ENCODE data around the gene SPATA16. TPM values are rescaled to one million over a fixed set of nuclear protein-coding genes. Genes with fewer than 3 reads are reported as not detected.

The SPATA16 gene
- total RNA-seq, 1 experiment from 2014 or later: 0.44 TPM

GRCh38 chr3:173037840-173038483 is 103.1 kb downstream of the SPATA16 start:
- Mint-ChIP-seq H3K36me3 (no peaks in the 10 kb centered on the region), H3K4me1 (peaks cover 4% of the 10 kb centered on the region; the same call in 1 of the 2 replicates), H3K9me3 (peaks cover 4% of the 10 kb centered on the region; the same call in 1 of the 2 replicates), H3K4me3 (no peak overlapping the region), H3K27me3 (ENCODE audit: low read depth) (no peaks in the 10 kb centered on the region), H3K27ac (no peak overlapping the region)
- ATAC-seq (no peak), DNase-seq (ENCODE audit: low spot score) (no peak)
- TF ChIP-seq JUN (CRISPR knock-in tag; IDR thresholded peaks at IDR 0.05): no peak
- TF ChIP-seq, protein P1, sequence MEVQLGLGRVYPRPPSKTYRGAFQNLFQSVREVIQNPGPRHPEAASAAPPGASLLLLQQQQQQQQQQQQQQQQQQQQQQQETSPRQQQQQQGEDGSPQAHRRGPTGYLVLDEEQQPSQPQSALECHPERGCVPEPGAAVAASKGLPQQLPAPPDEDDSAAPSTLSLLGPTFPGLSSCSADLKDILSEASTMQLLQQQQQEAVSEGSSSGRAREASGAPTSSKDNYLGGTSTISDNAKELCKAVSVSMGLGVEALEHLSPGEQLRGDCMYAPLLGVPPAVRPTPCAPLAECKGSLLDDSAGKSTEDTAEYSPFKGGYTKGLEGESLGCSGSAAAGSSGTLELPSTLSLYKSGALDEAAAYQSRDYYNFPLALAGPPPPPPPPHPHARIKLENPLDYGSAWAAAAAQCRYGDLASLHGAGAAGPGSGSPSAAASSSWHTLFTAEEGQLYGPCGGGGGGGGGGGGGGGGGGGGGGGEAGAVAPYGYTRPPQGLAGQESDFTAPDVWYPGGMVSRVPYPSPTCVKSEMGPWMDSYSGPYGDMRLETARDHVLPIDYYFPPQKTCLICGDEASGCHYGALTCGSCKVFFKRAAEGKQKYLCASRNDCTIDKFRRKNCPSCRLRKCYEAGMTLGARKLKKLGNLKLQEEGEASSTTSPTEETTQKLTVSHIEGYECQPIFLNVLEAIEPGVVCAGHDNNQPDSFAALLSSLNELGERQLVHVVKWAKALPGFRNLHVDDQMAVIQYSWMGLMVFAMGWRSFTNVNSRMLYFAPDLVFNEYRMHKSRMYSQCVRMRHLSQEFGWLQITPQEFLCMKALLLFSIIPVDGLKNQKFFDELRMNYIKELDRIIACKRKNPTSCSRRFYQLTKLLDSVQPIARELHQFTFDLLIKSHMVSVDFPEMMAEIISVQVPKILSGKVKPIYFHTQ (CRISPR knock-in tag; IDR thresholded peaks at IDR 0.05): no peak
- no peak for TF ChIP-seq ZNF317 (CRISPR knock-in tag; IDR thresholded peaks at IDR 0.05; ENCODE audit: borderline replicate concordance, low read depth)
- TF ChIP-seq ATF6 (CRISPR knock-in tag; IDR thresholded peaks at IDR 0.05): no peak
- no peak for TF ChIP-seq ESRRA (CRISPR knock-in tag; IDR thresholded peaks at IDR 0.05; ENCODE audit: borderline replicate concordance)
- ChIA-PET POLR2A (no interaction called here), CTCF (no interaction called here)

DNA sequence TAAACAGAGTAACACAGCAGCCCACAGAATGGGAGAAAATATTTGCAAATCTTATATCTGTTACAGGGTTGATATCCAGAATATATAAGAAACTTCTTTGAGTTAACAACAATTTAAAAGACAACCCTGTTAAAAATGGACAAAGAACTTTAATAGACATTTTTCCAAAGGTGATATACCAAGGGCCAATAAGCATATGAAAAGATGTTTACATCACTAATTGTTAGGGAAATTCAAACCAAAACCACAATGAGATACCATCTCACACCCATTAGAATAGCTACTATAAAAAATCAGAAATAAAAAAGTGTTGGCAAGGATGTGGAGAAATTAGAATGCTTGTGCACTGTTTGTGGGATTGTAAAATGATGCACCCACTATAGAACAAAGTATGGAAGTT is 110.8 kb downstream of the SPATA16 start:
- Mint-ChIP-seq H3K36me3 (0 out of 2 replicates have a peak, but pooled peaks cover 3% of the 10 kb centered on the region), H3K4me3 (no peak overlapping the region), H3K4me1 (peaks cover 8% of the 10 kb centered on the region), H3K27ac (no peak overlapping the region), H3K9me3 (peaks cover 12% of the 10 kb centered on the region), H3K27me3 (ENCODE audit: low read depth) (no peaks in the 10 kb centered on the region)
- DNase-seq (ENCODE audit: low spot score): no peak
- ChIA-PET POLR2A (no interaction called here), CTCF (no interaction called here)
- no peak for ATAC-seq
- TF ChIP-seq PRRX2 (CRISPR knock-in tag; IDR thresholded peaks at IDR 0.05) (no peak), MYBL2 (CRISPR knock-in tag; IDR thresholded peaks at IDR 0.05) (no peak), ESRRA (CRISPR knock-in tag; IDR thresholded peaks at IDR 0.05; ENCODE audit: borderline replicate concordance) (no peak), ELF4 (CRISPR knock-in tag; IDR thresholded peaks at IDR 0.05; ENCODE audit: low read depth) (no peak), ZNF232 (CRISPR knock-in tag; IDR thresholded peaks at IDR 0.05) (no peak), ATF6 (CRISPR knock-in tag; IDR thresholded peaks at IDR 0.05) (no peak), IRF2 (CRISPR knock-in tag; IDR thresholded peaks at IDR 0.05; ENCODE audit: borderline replicate concordance, low read depth) (no peak), ZNF317 (CRISPR knock-in tag; IDR thresholded peaks at IDR 0.05; ENCODE audit: borderline replicate concordance, low read depth) (no peak), JAZF1 (CRISPR knock-in tag; IDR thresholded peaks at IDR 0.05) (no peak), ZNF396 (CRISPR knock-in tag; IDR thresholded peaks at IDR 0.05; ENCODE audit: borderline replicate concordance) (no peak), TEAD1 (CRISPR knock-in tag; IDR thresholded peaks at IDR 0.05) (no peak)
- TF ChIP-seq, protein P2, sequence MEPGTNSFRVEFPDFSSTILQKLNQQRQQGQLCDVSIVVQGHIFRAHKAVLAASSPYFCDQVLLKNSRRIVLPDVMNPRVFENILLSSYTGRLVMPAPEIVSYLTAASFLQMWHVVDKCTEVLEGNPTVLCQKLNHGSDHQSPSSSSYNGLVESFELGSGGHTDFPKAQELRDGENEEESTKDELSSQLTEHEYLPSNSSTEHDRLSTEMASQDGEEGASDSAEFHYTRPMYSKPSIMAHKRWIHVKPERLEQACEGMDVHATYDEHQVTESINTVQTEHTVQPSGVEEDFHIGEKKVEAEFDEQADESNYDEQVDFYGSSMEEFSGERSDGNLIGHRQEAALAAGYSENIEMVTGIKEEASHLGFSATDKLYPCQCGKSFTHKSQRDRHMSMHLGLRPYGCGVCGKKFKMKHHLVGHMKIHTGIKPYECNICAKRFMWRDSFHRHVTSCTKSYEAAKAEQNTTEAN (CRISPR knock-in tag; IDR thresholded peaks at IDR 0.05): no peak
- TF ChIP-seq, protein P3, sequence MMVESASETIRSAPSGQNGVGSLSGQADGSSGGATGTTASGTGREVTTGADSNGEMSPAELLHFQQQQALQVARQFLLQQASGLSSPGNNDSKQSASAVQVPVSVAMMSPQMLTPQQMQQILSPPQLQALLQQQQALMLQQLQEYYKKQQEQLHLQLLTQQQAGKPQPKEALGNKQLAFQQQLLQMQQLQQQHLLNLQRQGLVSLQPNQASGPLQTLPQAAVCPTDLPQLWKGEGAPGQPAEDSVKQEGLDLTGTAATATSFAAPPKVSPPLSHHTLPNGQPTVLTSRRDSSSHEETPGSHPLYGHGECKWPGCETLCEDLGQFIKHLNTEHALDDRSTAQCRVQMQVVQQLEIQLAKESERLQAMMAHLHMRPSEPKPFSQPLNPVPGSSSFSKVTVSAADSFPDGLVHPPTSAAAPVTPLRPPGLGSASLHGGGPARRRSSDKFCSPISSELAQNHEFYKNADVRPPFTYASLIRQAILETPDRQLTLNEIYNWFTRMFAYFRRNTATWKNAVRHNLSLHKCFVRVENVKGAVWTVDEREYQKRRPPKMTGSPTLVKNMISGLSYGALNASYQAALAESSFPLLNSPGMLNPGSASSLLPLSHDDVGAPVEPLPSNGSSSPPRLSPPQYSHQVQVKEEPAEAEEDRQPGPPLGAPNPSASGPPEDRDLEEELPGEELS (CRISPR knock-in tag; IDR thresholded peaks at IDR 0.05): no peak
- TF ChIP-seq, protein P4, sequence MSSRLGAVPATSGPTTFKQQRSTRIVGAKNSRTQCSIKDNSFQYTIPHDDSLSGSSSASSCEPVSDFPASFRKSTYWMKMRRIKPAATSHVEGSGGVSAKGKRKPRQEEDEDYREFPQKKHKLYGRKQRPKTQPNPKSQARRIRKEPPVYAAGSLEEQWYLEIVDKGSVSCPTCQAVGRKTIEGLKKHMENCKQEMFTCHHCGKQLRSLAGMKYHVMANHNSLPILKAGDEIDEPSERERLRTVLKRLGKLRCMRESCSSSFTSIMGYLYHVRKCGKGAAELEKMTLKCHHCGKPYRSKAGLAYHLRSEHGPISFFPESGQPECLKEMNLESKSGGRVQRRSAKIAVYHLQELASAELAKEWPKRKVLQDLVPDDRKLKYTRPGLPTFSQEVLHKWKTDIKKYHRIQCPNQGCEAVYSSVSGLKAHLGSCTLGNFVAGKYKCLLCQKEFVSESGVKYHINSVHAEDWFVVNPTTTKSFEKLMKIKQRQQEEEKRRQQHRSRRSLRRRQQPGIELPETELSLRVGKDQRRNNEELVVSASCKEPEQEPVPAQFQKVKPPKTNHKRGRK (CRISPR knock-in tag; IDR thresholded peaks at IDR 0.05; ENCODE audit: borderline replicate concordance): no peak
- TF ChIP-seq, protein P5, sequence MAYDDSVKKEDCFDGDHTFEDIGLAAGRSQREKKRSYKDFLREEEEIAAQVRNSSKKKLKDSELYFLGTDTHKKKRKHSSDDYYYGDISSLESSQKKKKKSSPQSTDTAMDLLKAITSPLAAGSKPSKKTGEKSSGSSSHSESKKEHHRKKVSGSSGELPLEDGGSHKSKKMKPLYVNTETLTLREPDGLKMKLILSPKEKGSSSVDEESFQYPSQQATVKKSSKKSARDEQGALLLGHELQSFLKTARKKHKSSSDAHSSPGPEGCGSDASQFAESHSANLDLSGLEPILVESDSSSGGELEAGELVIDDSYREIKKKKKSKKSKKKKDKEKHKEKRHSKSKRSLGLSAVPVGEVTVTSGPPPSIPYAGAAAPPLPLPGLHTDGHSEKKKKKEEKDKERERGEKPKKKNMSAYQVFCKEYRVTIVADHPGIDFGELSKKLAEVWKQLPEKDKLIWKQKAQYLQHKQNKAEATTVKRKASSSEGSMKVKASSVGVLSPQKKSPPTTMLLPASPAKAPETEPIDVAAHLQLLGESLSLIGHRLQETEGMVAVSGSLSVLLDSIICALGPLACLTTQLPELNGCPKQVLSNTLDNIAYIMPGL (CRISPR knock-in tag; IDR thresholded peaks at IDR 0.05): no peak
